Brain microvascular endothelial cell (primary cell): Measurements from ENCODE around the gene DNAH11.

Source experiments
- DNase-seq: peaks from one replicate; pipeline ENCODE4 v3.0.0-alpha.2; 2020
- H3K27ac ChIP-seq: fragments of 250-450 bp; sonication (Bioruptor Pico); 2 replicates; pipeline ENCODE4 v1.5.1; 2020; ENCODE audit warnings: mild to moderate bottlenecking, moderate library complexity
- H3K27me3 ChIP-seq: fragments of 250-450 bp; sonication (Bioruptor Pico); replicated peaks from 2 replicates; pipeline ENCODE4 v1.5.1; 2020; ENCODE audit warnings: mild to moderate bottlenecking
- H3K36me3 ChIP-seq: fragments of 250-450 bp; sonication (Bioruptor Pico); replicated peaks from 2 replicates; pipeline ENCODE4 v1.5.1; 2020; ENCODE audit warnings: mild to moderate bottlenecking
- H3K4me3 ChIP-seq: 2 replicates; pipeline ENCODE4 v1.5.1; 2011; ENCODE audit warnings: low read depth, mild to moderate bottlenecking, control low read depth, low read length, moderate library complexity
- CTCF ChIP-seq: IDR thresholded peaks from 2 replicates; pipeline ENCODE4 v1.5.1; 2011; ENCODE audit warnings: low read depth, mild to moderate bottlenecking, moderate library complexity, low read length, control low read depth, inconsistent platforms; ENCODE audit errors: missing control alignments
- in situ Hi-C: cut with HindIII; loops from 2 replicates; pipeline ENCODE4 v1.10.0; 2017; ENCODE audit warnings: low sequenced_read_pairs, low pct_ligation_motif_present

Gene DNAH11

DNA sequence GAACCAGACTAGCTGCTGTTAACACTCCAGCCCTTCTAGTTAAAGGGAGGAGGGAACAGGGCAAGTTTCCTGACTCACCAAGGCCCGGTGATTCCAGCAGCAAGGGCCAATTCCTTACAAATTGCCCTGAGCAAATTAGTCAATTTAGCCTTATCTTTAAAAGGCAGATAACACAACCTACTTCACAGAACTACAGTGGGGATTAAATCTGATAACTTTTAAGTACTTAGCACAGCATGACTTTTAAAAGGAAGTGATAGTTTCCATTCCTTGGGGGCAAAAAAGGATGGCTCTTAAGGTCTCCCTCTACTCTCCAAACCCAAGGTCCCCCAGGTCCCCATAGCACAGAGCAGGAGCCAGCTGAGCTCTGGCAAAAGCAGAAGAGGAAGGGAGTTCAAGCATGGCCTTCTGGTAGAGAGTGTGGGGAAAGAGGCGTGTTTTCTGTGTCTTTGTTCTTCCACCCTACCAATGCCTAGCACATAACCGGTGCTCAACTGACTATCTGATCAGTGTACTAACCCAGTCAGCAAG lies 398.8 kb downstream of the DNAH11 start:
- DNase-seq = no peak
- Histone ChIP-seq H3K27me3 (no peaks in the 10 kb centered on the region), H3K36me3 (no peaks in the 10 kb centered on the region), H3K27ac (no peak overlapping the region), H3K4me3 (no peak overlapping the region)
- TF ChIP-seq CTCF = no peak
- in situ Hi-C loops = no loop called here

- in situ Hi-C loops = no loop called here
- no peaks in the 10 kb centered on the region for H3K27me3 ChIP-seq
- DNase-seq = no peak
- no peak overlapping the region for H3K4me3 ChIP-seq
- H3K36me3 ChIP-seq = no peaks in the 10 kb centered on the region
- TF ChIP-seq CTCF = no peak
- no peak overlapping the region for H3K27ac ChIP-seq
Measured at GRCh38 chr7:21942955-21943354, 400.1 kb downstream of the DNAH11 start.

DNA sequence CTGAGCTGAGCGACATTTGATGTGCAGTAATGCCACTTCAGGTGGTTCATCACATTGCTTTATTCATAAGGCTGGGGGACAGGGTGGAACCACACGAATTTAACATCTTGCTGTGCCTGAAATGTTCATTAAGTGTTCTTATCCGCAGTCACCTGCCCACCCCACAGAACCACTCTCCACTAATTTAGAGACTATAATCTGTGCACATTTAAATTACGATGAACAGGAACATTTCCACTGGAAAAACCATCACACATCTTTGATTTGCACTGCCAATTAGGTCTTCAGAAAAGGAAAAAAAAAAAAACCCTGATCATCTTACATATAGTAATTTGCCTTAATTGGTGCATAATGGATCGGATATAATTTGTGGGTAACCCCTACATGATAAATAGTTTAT lies 400.6 kb downstream of the DNAH11 start:
- H3K27me3 ChIP-seq = no peaks in the 10 kb centered on the region
- in situ Hi-C loops = no loop called here
- no peak overlapping the region for H3K27ac ChIP-seq
- DNase-seq = no peak
- H3K36me3 ChIP-seq = no peaks in the 10 kb centered on the region
- no peak overlapping the region for H3K4me3 ChIP-seq
- no peak for TF ChIP-seq CTCF

GRCh38 chr7:21944616-21945453 lies 402.0 kb downstream of the DNAH11 start:
- in situ Hi-C loops = no loop called here
- Histone ChIP-seq H3K27me3 (no peaks in the 10 kb centered on the region), H3K27ac (peak overlapping the region; percentile 8), H3K4me3 (peak overlapping the region; percentile 80), H3K36me3 (no peaks in the 10 kb centered on the region)
- DNase-seq = no peak
- no peak for TF ChIP-seq CTCF

DNA sequence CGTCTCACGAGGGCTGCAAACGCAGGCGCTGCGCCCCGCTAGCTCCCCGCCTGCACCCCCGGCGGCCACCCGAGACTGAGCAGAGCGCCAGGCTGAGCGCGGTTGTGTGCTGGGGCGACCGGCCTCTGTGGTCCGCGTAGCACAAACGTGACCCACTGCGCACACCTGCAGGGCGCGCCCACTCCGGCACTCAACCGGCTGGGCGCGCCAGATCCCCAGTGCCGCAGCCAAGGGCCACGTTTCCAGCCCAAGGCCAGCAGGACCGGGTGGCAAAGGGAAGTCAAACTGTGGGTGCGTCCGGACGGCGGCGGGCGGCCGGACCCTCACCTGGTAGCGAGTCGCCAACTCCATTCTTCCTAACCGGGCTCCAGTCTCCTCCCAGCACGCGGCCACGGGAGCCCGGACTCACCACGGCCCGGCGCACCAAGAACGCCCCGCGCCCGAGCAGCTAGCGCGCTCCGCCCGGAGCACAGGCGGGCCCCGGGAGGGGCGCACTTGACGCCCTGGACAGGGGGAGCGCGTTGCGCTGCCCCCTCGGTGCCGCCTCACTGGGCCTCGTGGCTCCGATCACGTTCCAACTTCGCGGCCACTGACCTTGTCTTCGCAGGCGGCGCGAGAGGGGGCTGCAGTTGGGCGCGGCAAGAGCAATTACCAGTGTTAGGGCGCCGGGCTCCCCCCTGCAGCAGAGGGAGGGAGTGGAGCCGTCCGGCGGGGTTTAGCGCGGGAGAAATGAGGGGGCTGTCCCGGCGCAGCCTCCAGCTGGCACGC lies 402.8 kb downstream of the DNAH11 start, which contains the start of gene CDCA7L:
TSS of gene CDCA7L (minus strand) at position 446 of the 768 bp plus-strand sequence. CDS start at position 351, 95 bp downstream.
- in situ Hi-C loops = no loop called here
- peak; percentile 54 for DNase-seq
- Histone ChIP-seq H3K36me3 (no peaks in the 10 kb centered on the region), H3K27ac (peak within 1 kb of the TSS; percentile 87), H3K4me3 (peak within 1 kb of the TSS; percentile 80), H3K27me3 (no peaks in the 10 kb centered on the region)
- no peak for TF ChIP-seq CTCF
